H9 (cell line): ENCODE data around the gene SMAD6. TPM values are rescaled to one million over a fixed set of nuclear protein-coding genes. Genes with fewer than 3 reads are reported as not detected.

Source experiments
- DNase-seq: peaks from one replicate; pipeline ENCODE4 v3.0.0-alpha.2; 2017
- H2AFZ ChIP-seq: one replicate; pipeline ENCODE4 v1.6.1; 2013; ENCODE audit warnings: mild to moderate bottlenecking, low read length, control low read depth, moderate library complexity
- H2AK5ac ChIP-seq: 2 replicates; pipeline ENCODE4 v1.6.1; 2013; ENCODE audit warnings: low read length, control low read depth, mixed read lengths; ENCODE audit not compliant: insufficient read length
- H2BK120ac ChIP-seq: one replicate; pipeline ENCODE4 v1.6.1; 2013; ENCODE audit warnings: low read depth, mild to moderate bottlenecking, low read length, control low read depth, inconsistent platforms; ENCODE audit not compliant: poor library complexity, severe bottlenecking
- H2BK12ac ChIP-seq: 2 replicates; pipeline ENCODE4 v1.6.1; 2013; ENCODE audit warnings: low read length, control low read depth, mixed read lengths, low read depth; ENCODE audit not compliant: insufficient read length
- H2BK15ac ChIP-seq: 2 replicates; pipeline ENCODE4 v1.6.1; 2013; ENCODE audit warnings: low read depth, low read length, control low read depth
- H2BK20ac ChIP-seq: one replicate; pipeline ENCODE4 v1.6.1; 2013; ENCODE audit warnings: low read depth, mild to moderate bottlenecking, low read length, control low read depth, inconsistent platforms; ENCODE audit not compliant: poor library complexity, severe bottlenecking
- H2BK5ac ChIP-seq: 2 replicates; pipeline ENCODE4 v1.6.1; 2013; ENCODE audit warnings: low read length, control low read depth, mixed read lengths; ENCODE audit not compliant: insufficient read length
- H3K14ac ChIP-seq: 2 replicates; pipeline ENCODE4 v1.6.1; 2013; ENCODE audit warnings: low read length, control low read depth; ENCODE audit not compliant: insufficient read depth
- H3K18ac ChIP-seq: 2 replicates; pipeline ENCODE4 v1.6.1; 2013; ENCODE audit warnings: low read depth, mild to moderate bottlenecking, mixed read lengths, low read length, control low read depth; ENCODE audit not compliant: insufficient read length
- H3K23ac ChIP-seq: 2 replicates; pipeline ENCODE4 v1.6.1; 2013; ENCODE audit warnings: low read length, control low read depth, mixed read lengths, low read depth; ENCODE audit not compliant: insufficient read length
- H3K23me2 ChIP-seq: 2 replicates; pipeline ENCODE4 v1.6.1; 2013; ENCODE audit warnings: low read depth, mild to moderate bottlenecking, mixed read lengths, low read length, control low read depth; ENCODE audit not compliant: insufficient read length, poor library complexity, severe bottlenecking
- H3K27ac ChIP-seq: 2 replicates; pipeline ENCODE4 v1.5.1; 2013; ENCODE audit warnings: low read length, control low read depth, mixed read lengths, low read depth; ENCODE audit not compliant: insufficient read length
- H3K27me3 ChIP-seq: 2 replicates; pipeline ENCODE4 v1.6.1; 2013; ENCODE audit warnings: low read length, control low read depth, inconsistent platforms; ENCODE audit not compliant: insufficient read depth
- H3K4ac ChIP-seq: 2 replicates; pipeline ENCODE4 v1.6.1; 2013; ENCODE audit warnings: low read depth, mild to moderate bottlenecking, control low read depth, inconsistent platforms, low read length, moderate library complexity
- H3K4me1 ChIP-seq: 2 replicates; pipeline ENCODE4 v1.6.1; 2013; ENCODE audit warnings: low read length, control low read depth, inconsistent platforms; ENCODE audit not compliant: insufficient read depth
- H3K4me2 ChIP-seq: 2 replicates; pipeline ENCODE4 v1.6.1; 2013; ENCODE audit warnings: low read length, control low read depth, mixed read lengths; ENCODE audit not compliant: insufficient read length, insufficient read depth
- H3K56ac ChIP-seq: 2 replicates; pipeline ENCODE4 v1.6.1; 2013; ENCODE audit warnings: low read depth, mild to moderate bottlenecking, mixed read lengths, low read length, control low read depth; ENCODE audit not compliant: insufficient read length
- H3K79me1 ChIP-seq: 2 replicates; pipeline ENCODE4 v1.6.1; 2013; ENCODE audit warnings: low read depth, mild to moderate bottlenecking, moderate library complexity, low read length, control low read depth, inconsistent platforms; ENCODE audit not compliant: insufficient read depth, poor library complexity, severe bottlenecking
- H3K79me2 ChIP-seq: 2 replicates; pipeline ENCODE4 v1.6.1; 2013; ENCODE audit warnings: low read length, control low read depth, inconsistent platforms; ENCODE audit not compliant: insufficient read depth
- H3K9ac ChIP-seq: 2 replicates; pipeline ENCODE4 v1.6.1; 2013; ENCODE audit warnings: low read length, control low read depth, mixed read lengths; ENCODE audit not compliant: insufficient read length; ENCODE audit errors: extremely low read depth
- H3K9me3 ChIP-seq: one replicate; pipeline ENCODE4 v1.6.1; 2013; ENCODE audit warnings: low read depth, low read length, inconsistent platforms; ENCODE audit not compliant: control insufficient read depth
- H3T11ph ChIP-seq: one replicate; pipeline ENCODE4 v1.6.1; 2013; ENCODE audit warnings: mild to moderate bottlenecking, low read length, control low read depth, inconsistent platforms
- H4K20me1 ChIP-seq: one replicate; pipeline ENCODE4 v1.6.1; 2013; ENCODE audit not compliant: control insufficient read depth, insufficient read length, insufficient read depth
- H4K5ac ChIP-seq: 2 replicates; pipeline ENCODE4 v1.6.1; 2013; ENCODE audit warnings: low read depth, mild to moderate bottlenecking, mixed read lengths, low read length, control low read depth; ENCODE audit not compliant: insufficient read length
- H4K8ac ChIP-seq: replicated peaks from 2 replicates; pipeline ENCODE4 v1.6.1; 2013; ENCODE audit warnings: low read length, control low read depth, mixed read lengths, low read depth; ENCODE audit not compliant: insufficient read length
- H4K91ac ChIP-seq: 2 replicates; pipeline ENCODE4 v1.6.1; 2013; ENCODE audit warnings: low read depth, mild to moderate bottlenecking, moderate library complexity, mixed read lengths, low read length, control low read depth; ENCODE audit not compliant: insufficient read length
- H3K27ac Mint-ChIP-seq, 3 experiments: 2 replicates in 2 of 3; 3 replicates in 1 of 3; pipeline ENCODE4 v1.8.0; 2020 to 2021; ENCODE audit warnings: mixed read lengths in 3 of 3, mild to moderate bottlenecking in 1 of 3, moderate library complexity in 1 of 3
- H3K27me3 Mint-ChIP-seq: 2 replicates; pipeline ENCODE4 v1.8.0; 2021; ENCODE audit warnings: low read depth, mild to moderate bottlenecking, moderate library complexity, mixed read lengths
- H3K36me3 Mint-ChIP-seq, 3 experiments: 2 replicates in 2 of 3; 3 replicates in 1 of 3; pipeline ENCODE4 v1.8.0; 2020 to 2021; ENCODE audit warnings: low read depth in 3 of 3, mixed read lengths in 3 of 3; ENCODE audit not compliant: insufficient read depth in 1 of 3
- H3K4me1 Mint-ChIP-seq, 2 experiments: 2 replicates each; pipeline ENCODE4 v1.8.0; 2020; ENCODE audit warnings: mixed read lengths in 2 of 2
- H3K4me3 Mint-ChIP-seq, 2 experiments: 2 replicates in 1 of 2; 3 replicates in 1 of 2; pipeline ENCODE4 v1.8.0; 2020 to 2021; ENCODE audit warnings: mild to moderate bottlenecking in 2 of 2, mixed read lengths in 2 of 2, moderate library complexity in 1 of 2
- H3K9me3 Mint-ChIP-seq, 2 experiments: 2 replicates in 1 of 2; 3 replicates in 1 of 2; pipeline ENCODE4 v1.8.0; 2020; ENCODE audit warnings: mild to moderate bottlenecking in 2 of 2, mixed read lengths in 2 of 2, moderate library complexity in 1 of 2
- WGBS: extraction: QIAGEN DNeasy Blood & Tissue Kit; methylation state at CpG from one replicate; pipeline ENCODE4 v1.1.7; 2013; ENCODE audit warnings: missing lambda C conversion rate, low lambda C conversion rate, mixed read lengths; ENCODE audit not compliant: insufficient read length; ENCODE audit errors: extremely low coverage; 5-methylcytosine and 5-hydroxymethylcytosine counted together
- total RNA-seq: library from RNA; stranded (reverse); gene quantifications from 2 replicates; pipeline ENCODE4 v1.2.1, GENCODE V29; 2021
- TF ChIP-seq, protein P1 (sequence below): fragments of 200-600 bp; sonication (generic); conservative IDR thresholded peaks from 3 replicates; pipeline ENCODE4 v1.8.0; 2021; ENCODE audit warnings: antibody characterized with exemption, mild to moderate bottlenecking

SMAD6 gene
- total RNA-seq, 1 experiment from 2014 or later = 6.0 TPM

DNA sequence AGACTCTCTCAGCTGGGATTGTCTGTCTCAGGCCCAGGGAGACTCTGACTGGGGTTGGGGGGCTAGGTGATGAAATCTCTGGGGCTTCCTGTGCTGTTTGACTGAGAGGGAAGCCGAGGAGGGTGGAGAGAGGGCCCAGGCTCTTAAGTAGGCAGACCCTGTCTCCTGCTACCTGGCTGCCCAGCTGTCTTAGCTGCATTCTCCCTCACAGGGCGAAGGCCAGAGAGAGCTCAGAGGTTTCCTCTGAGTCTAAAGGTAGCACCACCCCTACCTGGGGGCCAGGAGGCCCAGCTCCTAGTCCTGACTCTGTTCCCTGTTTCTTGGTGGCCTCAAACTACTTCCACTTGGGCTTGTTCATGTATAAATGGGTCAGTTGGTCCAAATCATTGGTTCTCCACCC, 24.4 kb downstream of the SMAD6 start:
- Histone ChIP-seq H3K27me3 (no peaks in the 10 kb centered on the region), H2AK5ac (no peak overlapping the region), H3K4ac (no peak overlapping the region), H3K23ac (no peak overlapping the region), H3K4me1 (peaks cover 6% of the 10 kb centered on the region), H2BK5ac (no peak overlapping the region), H3K23me2 (no peaks in the 10 kb centered on the region), H2BK20ac (no peak overlapping the region), H4K91ac (no peak overlapping the region), H2BK120ac (no peak overlapping the region), H2AFZ (no peak overlapping the region), H4K8ac (no peak overlapping the region), H3K18ac (no peak overlapping the region), H2BK15ac (no peak overlapping the region), H3K79me1 (no peaks in the 10 kb centered on the region), H4K5ac (no peak overlapping the region), H3K79me2 (0 out of 2 replicates have a peak, but pooled peaks cover 2% of the 10 kb centered on the region), H3K27ac (no peak overlapping the region), H4K20me1 (no peaks in the 10 kb centered on the region), H3K9me3 (no peaks in the 10 kb centered on the region), H3K4me2 (no peak overlapping the region), H3K9ac (no peak overlapping the region), H3K14ac (no peak overlapping the region), H3K56ac (no peak overlapping the region), H2BK12ac (no peak overlapping the region), H3T11ph (no peak overlapping the region)
- Mint-ChIP-seq H3K9me3 (no peaks in the 10 kb centered on the region), H3K27me3 (no peaks in the 10 kb centered on the region), H3K36me3 (peaks cover 0 to 5% (median 0%) of the 10 kb centered on the region in 3 experiments; a peak in 1 of 7 replicates), H3K4me1 (peaks cover 35% of the 10 kb centered on the region in 2 experiments), H3K27ac (no peak overlapping the region; a peak in 3 of 7 replicates), H3K4me3 (no peak overlapping the region)
- TF ChIP-seq, protein P1, sequence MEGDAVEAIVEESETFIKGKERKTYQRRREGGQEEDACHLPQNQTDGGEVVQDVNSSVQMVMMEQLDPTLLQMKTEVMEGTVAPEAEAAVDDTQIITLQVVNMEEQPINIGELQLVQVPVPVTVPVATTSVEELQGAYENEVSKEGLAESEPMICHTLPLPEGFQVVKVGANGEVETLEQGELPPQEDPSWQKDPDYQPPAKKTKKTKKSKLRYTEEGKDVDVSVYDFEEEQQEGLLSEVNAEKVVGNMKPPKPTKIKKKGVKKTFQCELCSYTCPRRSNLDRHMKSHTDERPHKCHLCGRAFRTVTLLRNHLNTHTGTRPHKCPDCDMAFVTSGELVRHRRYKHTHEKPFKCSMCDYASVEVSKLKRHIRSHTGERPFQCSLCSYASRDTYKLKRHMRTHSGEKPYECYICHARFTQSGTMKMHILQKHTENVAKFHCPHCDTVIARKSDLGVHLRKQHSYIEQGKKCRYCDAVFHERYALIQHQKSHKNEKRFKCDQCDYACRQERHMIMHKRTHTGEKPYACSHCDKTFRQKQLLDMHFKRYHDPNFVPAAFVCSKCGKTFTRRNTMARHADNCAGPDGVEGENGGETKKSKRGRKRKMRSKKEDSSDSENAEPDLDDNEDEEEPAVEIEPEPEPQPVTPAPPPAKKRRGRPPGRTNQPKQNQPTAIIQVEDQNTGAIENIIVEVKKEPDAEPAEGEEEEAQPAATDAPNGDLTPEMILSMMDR = no peak
- no CpG with 5 or more reads among the region's 2 CpGs for WGBS
- DNase-seq = no peak
